Measurements from ENCODE around the gene REXO1. TPM values are rescaled to one million over a fixed set of nuclear protein-coding genes. Genes with fewer than 3 reads are reported as not detected.

REXO1 gene
- polyA plus RNA-seq, 3 donors, result 2.8 to 60.8 (median 3.0) TPM

- H3K27me3 ChIP-seq (ENCODE audit: control insufficient read depth in 2 of 2, insufficient read depth in 2 of 2, low read length in 2 of 2), result no peaks in the 10 kb centered on the region
- peak overlapping the region in 1 of 3 experiments; percentile 97 for H3K4me3 ChIP-seq (replicated peaks in 1 of 3; ENCODE audit: low read depth in 2 of 3, low read length in 3 of 3)
- no peak for TF ChIP-seq CTCF (IDR thresholded peaks at IDR 0.05)
- peaks cover 90% of the 10 kb centered on the region for H3K79me2 ChIP-seq (ENCODE audit: insufficient read depth, low read length)
- H3K4me2 ChIP-seq (replicated peaks; ENCODE audit: extremely low read depth, low read length, poor library complexity, severe bottlenecking), result peak overlapping the region; percentile 92
- peak overlapping the region; percentile 77 to 92 for H3K27ac ChIP-seq (ENCODE audit: low read depth in 1 of 2, low read length in 2 of 2)
- Mint-ChIP-seq H3K4me1 (peaks cover 58% of the 10 kb centered on the region), H3K27ac (peak overlapping the region in 5 of 7 donors; percentile 79 to 94 (median 86)), H3K9me3 (no peaks in the 10 kb centered on the region), H3K27me3 (ENCODE audit: low read depth in 3 of 3) (peaks cover 0 to 4% (median 2%) of the 10 kb centered on the region in 3 donors), H3K4me3 (peak overlapping the region in 1 of 2 donors; percentile 4), H3K36me3 (no peaks in the 10 kb centered on the region)
- DNase-seq, result peak in 1 of 3 donors; percentile 15
- peaks cover 76% of the 10 kb centered on the region for H4K20me1 ChIP-seq (ENCODE audit: insufficient read depth, low read length)
- no peaks in the 10 kb centered on the region for H3K9me3 ChIP-seq (replicated peaks in 1 of 2; ENCODE audit: control insufficient read depth in 1 of 2, insufficient read depth in 1 of 2, low read length in 2 of 2)
- intact Hi-C loops (cut with micrococcal nuclease), result no loop called here
- H3K9ac ChIP-seq (ENCODE audit: insufficient read depth, low read length, poor library complexity, severe bottlenecking), result peak overlapping the region; percentile 89
- H3K36me3 ChIP-seq (replicated peaks in 1 of 2; ENCODE audit: control insufficient read depth in 1 of 2, insufficient read depth in 2 of 2, low read length in 2 of 2), result peaks cover 0 to 2% of the 10 kb centered on the region in 2 donors
- WGBS (ENCODE audit: insufficient coverage), result 28% methylated on average over 5 of the region's 10 CpGs
- H2AFZ ChIP-seq (ENCODE audit: insufficient read depth, low read depth, low read length, poor library complexity, severe bottlenecking), result no peak overlapping the region
- H3K4me1 ChIP-seq (ENCODE audit: control insufficient read depth in 1 of 2, insufficient read depth in 2 of 2, low read length in 2 of 2), result peaks cover 78 to 88% of the 10 kb centered on the region in 2 donors
Observed at GRCh38 chr19:1858412-1859081, 10.3 kb upstream of the REXO1 start.

GRCh38 chr19:1857648-1858326 is 9.5 kb upstream of the REXO1 start:
- no peak overlapping the region for H2AFZ ChIP-seq (ENCODE audit: insufficient read depth, low read depth, low read length, poor library complexity, severe bottlenecking)
- Mint-ChIP-seq H3K9me3 (no peaks in the 10 kb centered on the region), H3K27ac (peak overlapping the region; percentile 79 to 94 (median 91)), H3K27me3 (ENCODE audit: low read depth in 3 of 3) (peaks cover 2 to 9% (median 2%) of the 10 kb centered on the region in 3 donors), H3K4me3 (peak overlapping the region; percentile 79 to 82), H3K4me1 (peaks cover 66% of the 10 kb centered on the region), H3K36me3 (no peaks in the 10 kb centered on the region)
- no peaks in the 10 kb centered on the region for H3K9me3 ChIP-seq (replicated peaks in 1 of 2; ENCODE audit: control insufficient read depth in 1 of 2, insufficient read depth in 1 of 2, low read length in 2 of 2)
- H3K36me3 ChIP-seq (replicated peaks in 1 of 2; ENCODE audit: control insufficient read depth in 1 of 2, insufficient read depth in 2 of 2, low read length in 2 of 2), result peaks cover 0 to 2% of the 10 kb centered on the region in 2 donors
- no peak for TF ChIP-seq CTCF (IDR thresholded peaks at IDR 0.05)
- H3K4me1 ChIP-seq (ENCODE audit: control insufficient read depth in 1 of 2, insufficient read depth in 2 of 2, low read length in 2 of 2), result peaks cover 86 to 95% of the 10 kb centered on the region in 2 donors
- DNase-seq, result peak in 2 of 3 donors; percentile 38 to 45
- peaks cover 83% of the 10 kb centered on the region for H4K20me1 ChIP-seq (ENCODE audit: insufficient read depth, low read length)
- peak overlapping the region; percentile 38 to 97 (median 66) for H3K4me3 ChIP-seq (replicated peaks in 1 of 3; ENCODE audit: low read depth in 2 of 3, low read length in 3 of 3)
- H3K79me2 ChIP-seq (ENCODE audit: insufficient read depth, low read length), result peaks cover 98% of the 10 kb centered on the region
- no peaks in the 10 kb centered on the region for H3K27me3 ChIP-seq (ENCODE audit: control insufficient read depth in 2 of 2, insufficient read depth in 2 of 2, low read length in 2 of 2)
- peak overlapping the region; percentile 77 to 92 for H3K27ac ChIP-seq (ENCODE audit: low read depth in 1 of 2, low read length in 2 of 2)
- peak overlapping the region; percentile 89 for H3K9ac ChIP-seq (ENCODE audit: insufficient read depth, low read length, poor library complexity, severe bottlenecking)
- H3K4me2 ChIP-seq (replicated peaks; ENCODE audit: extremely low read depth, low read length, poor library complexity, severe bottlenecking), result peak overlapping the region; percentile 92
- intact Hi-C loops (cut with micrococcal nuclease), result no loop called here
- WGBS (ENCODE audit: insufficient coverage), result 8% methylated on average over 14 of the region's 16 CpGs

Data from CD14-positive monocyte (primary cell).